Adrenal gland (tissue), 5 donors: ENCODE measurements around the gene SLC25A23.

ENCODE experiments used
- POLR2A ChIP-seq, 2 donors: fragments of 450-650 bp; IDR thresholded peaks; one replicate each; pipeline ENCODE4 v1.6.1; 2017; ENCODE audit warnings: antibody characterized with exemption in 2 of 2, mild to moderate bottlenecking in 2 of 2, moderate library complexity in 1 of 2
- TF ChIP-seq, protein P1 (sequence below), 6 experiments: fragments of 450-650 bp in 4 of 6; fragments of 200-600 bp in 2 of 6; sonication (generic) in 1 of 6; IDR thresholded peaks; 1 replicate in 5 of 6; 2 replicates in 1 of 6; pipeline versions ENCODE4 v1.5.1 to v1.8.0; 2016 to 2021; ENCODE audit warnings: antibody characterized with exemption in 6 of 6, mild to moderate bottlenecking in 2 of 6, moderate library complexity in 1 of 6
- donor health status: DM: no; HTN: no; CAD: no.

DNA sequence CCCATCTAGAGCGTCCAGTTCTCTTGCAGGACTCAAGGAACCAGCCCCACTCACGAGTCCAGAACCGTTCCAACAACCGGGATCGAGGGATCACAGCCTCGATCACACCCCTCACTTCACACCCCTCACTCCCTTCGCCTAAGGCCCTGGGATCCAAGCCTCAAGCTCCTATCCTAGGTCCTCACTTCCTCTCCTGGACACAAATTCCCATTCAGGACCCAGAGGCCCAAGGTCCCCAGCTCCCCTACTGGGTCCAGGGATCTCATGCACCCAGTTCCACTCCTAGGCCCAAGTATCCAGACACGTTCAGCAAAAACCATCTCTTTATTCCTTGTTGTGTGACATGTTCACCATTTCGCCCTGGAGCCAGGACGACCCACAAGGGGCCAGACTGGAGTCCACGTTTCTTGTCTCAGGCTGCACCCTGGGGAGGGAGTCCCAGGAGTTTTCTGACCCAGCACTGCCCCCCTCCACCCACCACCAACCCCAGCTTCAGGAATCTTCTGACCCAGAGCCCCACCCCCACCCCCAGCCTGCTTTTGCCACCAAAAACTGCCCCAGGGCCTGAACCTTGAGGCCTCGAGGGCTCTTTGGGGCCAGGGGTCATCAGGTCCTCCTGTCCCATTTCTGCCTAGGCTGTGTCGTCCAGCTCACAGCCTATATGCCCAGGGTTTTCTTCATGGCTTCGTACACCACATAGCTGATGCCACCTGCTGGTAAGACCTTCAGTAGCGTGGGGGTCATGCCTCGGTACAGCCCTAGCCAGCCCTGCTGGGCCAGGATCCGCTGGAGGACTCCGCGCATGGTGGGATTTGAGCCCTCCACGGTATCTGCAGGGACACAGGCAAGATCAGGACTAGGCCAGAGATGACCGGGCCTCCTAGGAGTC is 33.6 kb downstream of the SLC25A23 start:
- TF ChIP-seq POLR2A (IDR thresholded peaks at IDR 0.05) = no peak
- TF ChIP-seq, protein P1, sequence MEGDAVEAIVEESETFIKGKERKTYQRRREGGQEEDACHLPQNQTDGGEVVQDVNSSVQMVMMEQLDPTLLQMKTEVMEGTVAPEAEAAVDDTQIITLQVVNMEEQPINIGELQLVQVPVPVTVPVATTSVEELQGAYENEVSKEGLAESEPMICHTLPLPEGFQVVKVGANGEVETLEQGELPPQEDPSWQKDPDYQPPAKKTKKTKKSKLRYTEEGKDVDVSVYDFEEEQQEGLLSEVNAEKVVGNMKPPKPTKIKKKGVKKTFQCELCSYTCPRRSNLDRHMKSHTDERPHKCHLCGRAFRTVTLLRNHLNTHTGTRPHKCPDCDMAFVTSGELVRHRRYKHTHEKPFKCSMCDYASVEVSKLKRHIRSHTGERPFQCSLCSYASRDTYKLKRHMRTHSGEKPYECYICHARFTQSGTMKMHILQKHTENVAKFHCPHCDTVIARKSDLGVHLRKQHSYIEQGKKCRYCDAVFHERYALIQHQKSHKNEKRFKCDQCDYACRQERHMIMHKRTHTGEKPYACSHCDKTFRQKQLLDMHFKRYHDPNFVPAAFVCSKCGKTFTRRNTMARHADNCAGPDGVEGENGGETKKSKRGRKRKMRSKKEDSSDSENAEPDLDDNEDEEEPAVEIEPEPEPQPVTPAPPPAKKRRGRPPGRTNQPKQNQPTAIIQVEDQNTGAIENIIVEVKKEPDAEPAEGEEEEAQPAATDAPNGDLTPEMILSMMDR (IDR thresholded peaks at IDR 0.05) = peak in 2 of 6 experiments; percentile 2 to 10
